Right renal pelvis (tissue), 4 donors: ENCODE measurements around the gene DNAL4. TPM values are rescaled to one million over a fixed set of nuclear protein-coding genes. Genes with fewer than 3 reads are reported as not detected.
"Not testable (repeated sequence)": the region's sequence is repeated elsewhere in the genome, so short reads cannot be mapped to it uniquely, and the experiment has no call there.

ENCODE experiments used
- DNase-seq, 4 donors: peaks; one replicate each; pipeline ENCODE4 v3.0.0-alpha.2; 2013; ENCODE audit warnings: low read depth in 4 of 4, low spot score in 3 of 4, missing footprints in 1 of 4
- polyA plus RNA-seq, 4 donors: library from polyadenylated mRNA; unstranded; fragments of 120-200 nt; gene quantifications; one replicate each; pipeline ENCODE4 v1.2.1, GENCODE V29; 2013; ENCODE audit not compliant: insufficient read length in 4 of 4

The DNAL4 gene
- polyA plus RNA-seq, 4 donors, result 36.4 to 42.1 (median 36.7) TPM

DNA sequence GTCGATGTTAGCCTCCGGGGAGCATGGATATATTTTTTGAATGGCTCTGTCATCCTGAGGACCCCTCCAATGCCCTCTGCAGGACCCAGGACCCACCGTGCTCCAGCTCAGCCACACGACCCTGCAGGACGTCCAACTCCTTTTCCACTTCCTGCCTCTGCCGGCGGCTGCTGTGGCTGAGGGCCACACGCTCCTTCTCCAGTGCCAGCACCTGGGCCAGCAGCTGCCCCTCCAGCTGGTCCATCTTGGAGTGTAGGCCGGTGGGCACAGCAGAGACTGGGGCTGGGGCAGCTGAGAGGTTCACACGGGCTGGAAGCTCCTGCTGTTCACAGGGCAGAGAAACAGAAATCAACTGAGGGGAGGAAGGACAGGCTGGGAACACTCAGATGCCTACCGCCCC, 34.2 kb upstream of the DNAL4 start:
- no peak for DNase-seq

DNA sequence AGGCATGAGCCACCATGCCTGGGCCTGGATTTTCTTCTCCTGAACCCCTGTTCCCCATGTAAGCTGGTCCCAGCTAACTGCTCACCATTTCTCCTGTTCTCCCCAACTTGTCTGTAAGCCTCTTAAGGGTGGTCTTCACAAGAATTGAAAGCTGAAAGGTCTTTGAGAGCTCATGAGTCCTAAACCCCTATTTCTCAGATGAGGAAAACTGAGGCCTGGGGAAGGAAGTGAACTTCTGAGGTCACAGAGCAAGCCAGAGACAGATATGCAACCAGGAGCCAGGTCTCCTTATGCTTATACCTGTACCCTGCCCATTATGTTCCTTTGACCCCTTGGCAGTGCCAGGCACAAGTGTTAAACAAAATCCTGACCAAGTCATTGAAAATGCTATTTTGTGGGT, 33.6 kb upstream of the DNAL4 start:
- no peak for DNase-seq

DNA sequence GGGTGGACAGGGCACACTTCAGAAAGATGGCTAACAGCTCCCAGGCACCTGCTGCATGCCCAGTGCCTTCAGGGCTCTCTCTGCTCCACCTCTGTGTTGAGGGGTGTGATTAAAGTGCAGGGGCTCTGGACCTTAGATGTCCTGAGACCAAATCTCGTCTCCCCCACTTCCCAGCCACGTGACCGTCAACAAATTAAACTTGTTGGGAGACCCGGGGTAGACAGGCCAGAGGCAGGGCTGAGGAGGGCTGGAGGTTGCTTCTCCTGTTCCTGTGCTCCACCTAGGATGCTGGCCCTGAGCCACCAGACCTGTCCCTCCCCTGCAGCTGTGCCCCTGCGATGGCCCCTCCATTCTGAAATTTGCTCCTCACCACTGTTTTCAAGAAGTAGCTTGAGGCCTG, 32.9 kb upstream of the DNAL4 start:
- no peak for DNase-seq

- DNase-seq, result no peak
Measured at GRCh38 chr22:38826386-38826785, 32.4 kb upstream of the DNAL4 start.

DNA sequence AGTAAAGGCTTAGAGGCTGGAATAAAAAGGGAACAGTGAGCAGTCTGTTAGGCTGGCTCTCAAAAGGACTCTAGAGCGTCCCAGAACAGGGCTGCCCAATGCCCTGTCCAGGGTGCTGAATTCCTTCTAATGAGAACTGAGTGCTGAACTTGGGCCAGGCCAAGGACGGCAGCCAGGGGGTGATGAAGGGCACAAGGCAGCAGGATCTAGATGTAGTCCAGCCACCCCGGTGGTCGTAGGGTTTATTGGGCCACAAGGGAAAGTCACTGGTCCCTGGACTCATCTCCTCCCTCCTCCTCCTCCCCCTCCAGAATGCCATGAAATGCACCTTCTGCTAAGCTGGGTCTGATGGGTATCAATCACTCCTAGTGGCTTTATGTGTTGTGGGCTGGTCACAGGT, 30.6 kb upstream of the DNAL4 start:
- peak; percentile 72 to 84 (median 82) for DNase-seq

DNA sequence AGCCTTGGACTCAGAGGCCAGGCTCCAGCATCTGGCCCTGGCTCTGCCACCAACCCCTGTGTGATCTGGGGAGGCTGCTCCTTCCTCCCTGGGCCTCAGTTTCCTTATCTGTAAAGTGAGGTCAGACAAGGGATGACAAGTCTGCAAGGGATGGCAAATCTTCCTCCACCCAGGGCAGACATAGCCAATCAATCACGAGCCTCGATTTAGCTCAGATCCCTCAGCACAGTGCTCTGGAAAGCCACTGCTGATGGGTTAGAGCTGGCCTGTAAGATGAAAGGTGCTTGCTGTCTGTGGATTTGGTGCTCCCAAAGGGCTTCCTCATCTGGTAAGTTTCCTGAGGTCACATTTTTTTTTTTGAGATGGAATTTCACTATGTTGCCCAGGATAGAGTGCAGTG, 29.7 kb upstream of the DNAL4 start:
- DNase-seq, result no peak

- DNase-seq, result no peak
Measured at GRCh38 chr22:38823076-38823475, 29.1 kb upstream of the DNAL4 start.

DNA sequence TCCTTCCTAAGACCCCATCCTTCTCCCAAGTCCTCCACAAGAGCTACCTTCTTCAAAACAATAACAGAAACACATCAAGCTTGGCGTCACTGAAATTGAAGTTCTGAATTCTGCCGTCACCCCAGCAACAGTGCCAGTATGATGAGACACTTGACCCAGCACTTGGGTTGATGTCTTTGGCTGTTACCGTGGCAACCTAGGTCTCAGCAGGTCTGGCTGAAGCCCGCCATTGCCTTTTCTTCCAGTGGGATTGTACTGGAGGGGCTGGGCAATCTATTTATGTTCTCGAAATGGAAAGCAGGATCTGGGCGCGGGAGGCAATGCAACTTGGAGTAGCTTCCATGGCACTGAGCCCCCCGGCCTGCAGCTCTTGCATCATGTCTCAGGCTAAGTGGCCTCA, 26.1 kb upstream of the DNAL4 start:
- no peak for DNase-seq

DNA sequence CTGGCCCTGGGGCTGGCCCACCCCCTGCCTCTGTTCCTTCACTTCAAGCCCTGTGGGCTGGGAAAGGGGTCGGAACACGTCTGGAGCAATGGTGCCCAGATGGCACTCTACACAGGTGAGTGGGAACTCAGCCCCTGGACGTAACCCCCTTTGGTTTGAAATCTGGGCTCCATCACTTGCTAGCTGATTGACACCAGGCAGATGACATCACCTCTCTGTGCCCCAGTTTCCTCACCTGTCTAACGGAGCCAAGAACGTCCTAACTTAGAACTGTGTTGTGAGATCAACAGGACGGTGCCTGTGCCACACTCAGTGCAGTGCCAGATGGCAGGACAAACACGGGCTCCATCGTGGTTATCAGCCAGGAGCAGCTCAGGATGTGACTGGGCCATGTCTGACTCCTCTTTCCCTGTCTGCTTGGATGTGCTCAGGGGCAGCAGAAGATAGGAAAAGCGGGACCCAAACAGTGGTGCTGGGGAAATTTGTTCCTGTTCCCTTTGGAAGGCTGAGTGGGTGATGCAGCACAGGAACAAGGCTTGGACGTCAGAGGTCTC, 25.5 kb upstream of the DNAL4 start:
- no peak for DNase-seq

DNA sequence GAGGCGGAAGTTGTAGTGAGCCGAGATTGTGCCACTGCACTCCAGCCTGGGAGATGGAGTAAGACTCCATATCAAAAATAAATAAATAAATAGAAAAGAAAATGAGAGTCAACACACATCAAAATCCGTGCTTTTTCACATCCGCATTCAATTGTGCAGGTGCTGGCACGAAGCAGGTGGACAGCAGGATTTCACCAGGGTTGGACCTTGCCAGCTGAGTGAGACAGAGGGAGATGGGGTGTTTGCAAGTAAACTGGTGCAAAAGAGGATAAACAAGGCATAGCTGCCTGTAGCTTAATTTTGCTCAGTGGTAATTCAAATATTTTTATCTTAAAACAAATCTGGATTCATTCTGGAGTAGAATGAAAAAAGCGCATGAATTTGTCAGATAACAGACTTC, 23.3 kb upstream of the DNAL4 start:
- DNase-seq, result no peak

DNA sequence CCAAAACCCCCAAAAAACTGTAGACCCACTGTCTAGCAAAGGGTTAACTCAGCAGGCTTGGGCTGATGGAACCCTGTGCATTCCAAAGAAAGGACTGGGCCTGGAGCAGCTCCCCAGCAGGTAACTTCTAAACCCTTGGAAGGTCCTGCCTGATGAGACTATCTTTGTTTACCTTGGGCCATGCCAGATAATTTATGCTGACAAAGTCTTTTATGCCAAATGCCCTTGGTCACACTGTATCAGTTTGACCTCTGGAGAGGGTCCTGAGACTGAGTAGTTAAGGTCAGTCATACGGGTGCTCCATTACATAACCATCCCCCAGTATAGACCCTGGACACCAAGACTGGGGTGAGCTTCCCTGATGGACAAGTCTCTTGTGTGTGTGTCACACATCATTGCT, 21.9 kb upstream of the DNAL4 start:
- DNase-seq, result no peak

DNA sequence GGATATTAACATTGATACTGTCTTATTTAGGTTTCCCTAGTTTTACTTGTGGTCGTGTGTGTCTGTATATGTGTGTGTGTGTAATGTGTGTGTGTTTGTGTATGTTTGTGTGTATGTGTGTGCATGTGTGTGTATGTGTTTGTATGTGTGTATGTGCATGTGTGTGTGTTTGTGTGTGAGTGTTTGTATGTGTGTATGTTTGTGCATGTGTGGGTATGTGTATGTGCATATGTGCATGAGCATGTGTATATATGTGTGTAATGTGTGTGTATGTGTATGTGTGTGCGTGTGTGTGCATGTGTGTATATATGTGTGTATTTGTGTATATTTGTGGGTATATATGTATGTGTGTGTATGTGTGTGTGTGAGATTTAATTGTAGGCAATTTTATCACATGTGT, 17.3 kb upstream of the DNAL4 start:
- DNase-seq, result no peak

GRCh38 chr22:38805041-38805593, 11.2 kb upstream of the DNAL4 start:
- not testable (repeated sequence) for DNase-seq

DNA sequence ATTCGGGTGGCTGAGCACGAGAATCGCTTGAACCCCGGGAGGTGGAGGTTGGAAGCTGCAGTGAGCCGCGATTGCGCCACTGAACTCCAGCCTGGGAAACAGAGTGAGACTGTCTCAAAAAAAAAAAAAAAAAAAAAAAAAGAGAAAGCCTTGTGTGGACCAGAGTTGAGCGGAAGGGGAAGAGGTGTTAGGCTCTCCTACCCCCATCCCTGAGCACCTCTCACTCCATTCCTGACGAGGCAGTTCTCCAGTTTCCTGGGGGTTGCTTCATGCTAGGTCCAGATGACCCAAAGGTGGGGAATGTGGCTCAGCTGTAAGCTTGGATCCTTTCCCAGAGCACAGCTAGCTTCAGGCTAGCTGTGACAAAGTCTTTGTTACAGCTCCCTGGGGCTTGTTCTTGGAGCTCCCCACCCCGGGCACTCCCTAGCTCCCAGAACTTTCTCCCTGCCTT, 8.8 kb upstream of the DNAL4 start:
- DNase-seq, result no peak

DNA sequence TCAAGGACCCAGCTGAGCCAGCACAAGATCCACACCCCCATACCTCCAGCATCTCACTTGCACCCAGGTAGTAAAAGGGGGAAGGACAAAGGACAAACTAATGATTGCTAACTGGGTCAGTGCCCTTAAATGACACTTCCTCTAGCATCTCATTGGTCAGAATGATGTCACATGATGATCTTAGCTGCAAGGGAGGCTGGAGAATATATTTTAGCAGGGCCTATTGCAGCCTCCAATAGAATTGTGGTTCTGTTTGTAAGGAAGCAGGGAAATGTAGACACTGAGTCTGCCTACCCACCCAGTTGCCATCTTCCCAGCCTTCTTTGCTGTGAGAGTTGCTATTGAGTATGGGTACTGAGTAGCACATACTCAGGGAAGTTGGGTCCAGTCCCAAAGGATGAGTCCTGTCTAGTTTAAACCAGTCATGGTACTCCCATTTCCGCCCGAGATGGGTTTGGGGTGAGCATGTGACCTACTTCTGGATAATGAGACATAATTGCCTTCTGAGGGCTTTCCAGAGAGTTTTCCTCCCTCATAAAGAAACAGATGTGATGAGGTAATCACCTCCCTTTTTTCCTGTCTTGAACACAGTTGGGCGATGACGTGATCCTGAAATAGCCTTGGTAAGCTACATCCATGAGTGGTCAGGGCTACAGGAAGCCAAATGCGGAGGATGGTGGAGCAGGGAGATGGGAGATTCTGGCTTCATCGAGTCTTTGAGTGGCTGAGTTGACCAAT, 5.5 kb upstream of the DNAL4 start:
- DNase-seq, result no peak

GRCh38 chr22:38798496-38798895, 4.6 kb upstream of the DNAL4 start:
- no peak for DNase-seq

DNA sequence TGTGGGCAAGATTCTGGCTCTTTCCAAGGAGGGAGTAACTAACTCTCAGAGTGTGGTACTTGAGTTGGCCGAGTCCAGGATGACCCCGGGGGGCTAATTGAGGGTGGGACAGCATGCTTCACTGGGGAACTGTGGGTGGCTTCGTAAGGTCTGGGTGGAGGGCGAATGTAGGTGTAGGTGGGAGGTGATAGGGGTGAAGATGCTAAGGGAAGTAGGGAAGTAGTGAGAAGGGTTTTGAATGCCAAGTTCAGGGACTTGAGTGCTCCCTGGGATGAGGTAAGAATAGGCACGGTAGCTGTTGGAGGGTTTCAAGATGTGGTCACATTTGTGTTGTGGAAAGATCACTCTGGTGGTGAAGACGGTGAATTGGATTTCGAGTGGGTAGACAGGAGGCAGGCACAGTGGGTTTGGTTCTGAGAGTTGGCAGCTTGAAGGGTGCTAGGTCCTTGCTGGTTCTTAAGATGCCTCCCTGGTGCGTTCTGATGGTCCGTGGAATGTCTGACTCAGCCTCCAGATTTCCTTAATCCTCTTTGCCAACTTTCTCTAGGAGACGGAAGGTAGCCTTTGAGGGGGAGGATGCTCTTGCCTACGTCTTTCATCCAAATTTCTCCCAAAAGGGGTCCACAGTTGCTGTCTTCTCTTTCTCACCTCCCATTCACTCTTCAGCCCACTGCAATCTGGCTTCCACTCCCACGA, 2.5 kb upstream of the DNAL4 start:
- DNase-seq, result no peak

DNA sequence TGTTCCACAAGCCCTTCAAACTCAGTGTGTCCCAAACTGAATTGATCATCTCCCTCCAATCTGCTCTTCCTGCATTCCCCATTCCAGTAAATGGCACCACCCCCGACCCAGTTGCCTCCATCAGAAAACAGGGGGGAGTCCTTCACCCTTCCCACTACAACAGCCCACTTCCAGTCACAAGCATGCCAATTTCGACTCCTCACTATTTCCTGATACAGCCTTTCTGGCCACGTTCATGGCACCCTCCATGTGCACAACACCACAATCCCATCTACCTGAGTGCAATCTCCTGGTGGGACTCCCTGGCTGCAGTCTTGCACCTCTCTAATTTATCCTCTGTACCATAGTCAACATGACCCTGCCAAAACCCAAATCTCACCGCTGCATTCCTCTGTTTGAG, 1.6 kb upstream of the DNAL4 start:
- no peak for DNase-seq

DNA sequence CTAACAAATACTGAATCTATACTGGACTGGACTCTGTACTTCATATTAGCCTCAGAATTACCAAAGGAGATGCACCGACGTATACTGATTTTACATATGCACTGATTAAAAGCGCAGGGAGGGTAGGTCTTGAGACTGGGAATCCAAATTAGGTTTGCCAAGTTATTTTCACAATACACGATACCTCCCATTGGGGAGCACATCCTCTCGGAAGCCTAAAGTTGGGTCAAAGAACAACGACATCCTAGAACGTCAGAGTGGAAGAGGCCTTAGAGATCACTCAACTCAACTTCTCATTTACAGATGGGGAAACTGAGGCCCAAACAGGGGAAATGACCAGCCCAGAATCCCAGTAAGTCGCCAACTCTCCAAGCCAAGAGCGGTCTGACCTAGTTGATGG, 626 bp downstream of the DNAL4 start:
- DNase-seq, result no peak

DNA sequence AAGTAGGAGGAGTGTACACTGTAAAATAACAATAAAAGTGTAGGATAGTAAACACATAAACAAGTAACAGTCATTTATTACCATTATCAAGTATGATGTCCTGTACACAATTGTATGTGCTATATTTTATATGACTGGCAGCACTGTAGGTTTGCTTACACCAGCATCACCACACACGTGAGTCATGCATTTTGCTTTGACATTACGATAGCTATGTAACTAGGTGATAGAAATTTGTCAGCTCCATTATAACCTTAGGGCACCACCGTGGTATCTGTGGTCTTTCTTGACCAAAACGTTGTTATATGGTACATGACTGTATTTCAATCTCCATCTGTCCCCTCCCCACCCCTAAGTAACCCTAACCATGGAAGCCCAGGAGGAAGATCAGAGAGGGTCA, 1.1 kb downstream of the DNAL4 start:
- no peak for DNase-seq

GRCh38 chr22:38789606-38790005, 4.3 kb downstream of the DNAL4 start:
- no peak for DNase-seq

GRCh38 chr22:38788846-38789245, 5.1 kb downstream of the DNAL4 start:
- no peak for DNase-seq
